ENCODE measurements around the gene FTL. TPM values are rescaled to one million over a fixed set of nuclear protein-coding genes. Genes with fewer than 3 reads are reported as not detected.

The FTL gene
- total RNA-seq, 1 experiment from 2014 or later: 1,983 TPM

GRCh38 chr19:48947258-48947542, 17.9 kb upstream of the FTL start:
- no peak overlapping the region for H3K27ac ChIP-seq (ENCODE audit: low read depth, low read length, poor library complexity, severe bottlenecking)
- no peaks in the 10 kb centered on the region for H3K9me3 ChIP-seq (ENCODE audit: low read depth, low read length, poor library complexity, severe bottlenecking)
- intact Hi-C loops (cut with micrococcal nuclease; ENCODE audit: unreplicated experiment): no loop called here
- H3K36me3 ChIP-seq (ENCODE audit: insufficient read depth, low read length, poor library complexity, severe bottlenecking): no peaks in the 10 kb centered on the region
- H3K27me3 ChIP-seq (replicated peaks; ENCODE audit: insufficient read depth, low read depth, low read length, poor library complexity): no peaks in the 10 kb centered on the region
- TF ChIP-seq CTCF (conservative IDR thresholded peaks at IDR 0.05; ENCODE audit: low read depth, low read length): no peak
- no peak for TF ChIP-seq EZH2 (IDR thresholded peaks at IDR 0.05; ENCODE audit: borderline replicate concordance, low read depth, low read length, poor library complexity, severe bottlenecking)
- ChIA-PET POLR2A (ENCODE audit: low non-redundant PET) (no interaction called here), CTCF (no interaction called here)
- H3K4me1 ChIP-seq (ENCODE audit: insufficient read depth, low read length, poor library complexity, severe bottlenecking): no peaks in the 10 kb centered on the region
- no TSS peak for BruUV-seq (replicated peaks)
- DNase-seq (ENCODE audit: low spot score): no peak
- H3K4me3 ChIP-seq (ENCODE audit: low read depth, low read length, poor library complexity, severe bottlenecking): no peak overlapping the region

- no peak for DNase-seq (ENCODE audit: low spot score)
- no peak overlapping the region for H3K4me3 ChIP-seq (ENCODE audit: low read depth, low read length, poor library complexity, severe bottlenecking)
- H3K36me3 ChIP-seq (ENCODE audit: insufficient read depth, low read length, poor library complexity, severe bottlenecking): no peaks in the 10 kb centered on the region
- TF ChIP-seq EZH2 (IDR thresholded peaks at IDR 0.05; ENCODE audit: borderline replicate concordance, low read depth, low read length, poor library complexity, severe bottlenecking) (no peak), CTCF (conservative IDR thresholded peaks at IDR 0.05; ENCODE audit: low read depth, low read length) (no peak)
- no peak overlapping the region for H3K27ac ChIP-seq (ENCODE audit: low read depth, low read length, poor library complexity, severe bottlenecking)
- BruUV-seq (replicated peaks): no TSS peak
- H3K4me1 ChIP-seq (ENCODE audit: insufficient read depth, low read length, poor library complexity, severe bottlenecking): peaks cover 4% of the 10 kb centered on the region
- no peaks in the 10 kb centered on the region for H3K9me3 ChIP-seq (ENCODE audit: low read depth, low read length, poor library complexity, severe bottlenecking)
- no peaks in the 10 kb centered on the region for H3K27me3 ChIP-seq (replicated peaks; ENCODE audit: insufficient read depth, low read depth, low read length, poor library complexity)
- CTCF ChIA-PET: no interaction called here
- POLR2A ChIA-PET (ENCODE audit: low non-redundant PET): no interaction called here
- intact Hi-C loops (cut with micrococcal nuclease; ENCODE audit: unreplicated experiment): no loop called here
Measured at GRCh38 chr19:48950159-48950558, 14.9 kb upstream of the FTL start.

GRCh38 chr19:48950830-48951519, 14.1 kb upstream of the FTL start:
- Histone ChIP-seq H3K9me3 (ENCODE audit: low read depth, low read length, poor library complexity, severe bottlenecking) (no peaks in the 10 kb centered on the region), H3K36me3 (ENCODE audit: insufficient read depth, low read length, poor library complexity, severe bottlenecking) (no peaks in the 10 kb centered on the region), H3K4me1 (ENCODE audit: insufficient read depth, low read length, poor library complexity, severe bottlenecking) (peaks cover 10% of the 10 kb centered on the region), H3K4me3 (ENCODE audit: low read depth, low read length, poor library complexity, severe bottlenecking) (no peak overlapping the region), H3K27me3 (replicated peaks; ENCODE audit: insufficient read depth, low read depth, low read length, poor library complexity) (no peaks in the 10 kb centered on the region), H3K27ac (ENCODE audit: low read depth, low read length, poor library complexity, severe bottlenecking) (no peak overlapping the region)
- CTCF ChIA-PET: no interaction called here
- BruUV-seq (replicated peaks): no TSS peak
- intact Hi-C loops (cut with micrococcal nuclease; ENCODE audit: unreplicated experiment): no loop called here
- no peak for DNase-seq (ENCODE audit: low spot score)
- POLR2A ChIA-PET (ENCODE audit: low non-redundant PET): no interaction called here
- TF ChIP-seq CTCF (conservative IDR thresholded peaks at IDR 0.05; ENCODE audit: low read depth, low read length): no peak
- no peak for TF ChIP-seq EZH2 (IDR thresholded peaks at IDR 0.05; ENCODE audit: borderline replicate concordance, low read depth, low read length, poor library complexity, severe bottlenecking)
